ENCODE results near the gene TRIO. TPM values are rescaled to one million over a fixed set of nuclear protein-coding genes. Genes with fewer than 3 reads are reported as not detected.

TRIO gene
- polyA plus RNA-seq, 1 of the 3 experiments (the other 2 are of a cell fraction): 229 TPM

GRCh38 chr5:14321936-14322335, 178.8 kb downstream of the TRIO start:
- peaks cover 0 to 11% of the 10 kb centered on the region in 2 experiments; a peak in 1 of 4 replicates for H3K4me1 ChIP-seq (ENCODE audit: control insufficient read depth in 1 of 2, insufficient read depth in 2 of 2, low read depth in 1 of 2, low read length in 1 of 2)
- H3K9me3 ChIP-seq: no peaks in the 10 kb centered on the region
- H3K4me3 ChIP-seq (ENCODE audit: low read depth in 2 of 2, low read length in 1 of 2): no peak overlapping the region
- CTCF ChIA-PET: interaction anchor here (1.2 kb wide), 1 partner anchor 51 kb away, joined by 4 read pairs; no protein-coding TSS in a partner anchor
- TF ChIP-seq SMC3 (IDR thresholded peaks at IDR 0.05; ENCODE audit: low read depth, low read length) (no peak), RCOR1 (IDR thresholded peaks at IDR 0.05; ENCODE audit: low read length) (no peak), FOXJ3 (CRISPR knock-in tag; IDR thresholded peaks at IDR 0.05) (no peak), MAX (IDR thresholded peaks at IDR 0.05; ENCODE audit: low read depth) (no peak), NRF1 (IDR thresholded peaks at IDR 0.05; ENCODE audit: low read depth, low read length) (no peak)
- TF ChIP-seq, protein P1, sequence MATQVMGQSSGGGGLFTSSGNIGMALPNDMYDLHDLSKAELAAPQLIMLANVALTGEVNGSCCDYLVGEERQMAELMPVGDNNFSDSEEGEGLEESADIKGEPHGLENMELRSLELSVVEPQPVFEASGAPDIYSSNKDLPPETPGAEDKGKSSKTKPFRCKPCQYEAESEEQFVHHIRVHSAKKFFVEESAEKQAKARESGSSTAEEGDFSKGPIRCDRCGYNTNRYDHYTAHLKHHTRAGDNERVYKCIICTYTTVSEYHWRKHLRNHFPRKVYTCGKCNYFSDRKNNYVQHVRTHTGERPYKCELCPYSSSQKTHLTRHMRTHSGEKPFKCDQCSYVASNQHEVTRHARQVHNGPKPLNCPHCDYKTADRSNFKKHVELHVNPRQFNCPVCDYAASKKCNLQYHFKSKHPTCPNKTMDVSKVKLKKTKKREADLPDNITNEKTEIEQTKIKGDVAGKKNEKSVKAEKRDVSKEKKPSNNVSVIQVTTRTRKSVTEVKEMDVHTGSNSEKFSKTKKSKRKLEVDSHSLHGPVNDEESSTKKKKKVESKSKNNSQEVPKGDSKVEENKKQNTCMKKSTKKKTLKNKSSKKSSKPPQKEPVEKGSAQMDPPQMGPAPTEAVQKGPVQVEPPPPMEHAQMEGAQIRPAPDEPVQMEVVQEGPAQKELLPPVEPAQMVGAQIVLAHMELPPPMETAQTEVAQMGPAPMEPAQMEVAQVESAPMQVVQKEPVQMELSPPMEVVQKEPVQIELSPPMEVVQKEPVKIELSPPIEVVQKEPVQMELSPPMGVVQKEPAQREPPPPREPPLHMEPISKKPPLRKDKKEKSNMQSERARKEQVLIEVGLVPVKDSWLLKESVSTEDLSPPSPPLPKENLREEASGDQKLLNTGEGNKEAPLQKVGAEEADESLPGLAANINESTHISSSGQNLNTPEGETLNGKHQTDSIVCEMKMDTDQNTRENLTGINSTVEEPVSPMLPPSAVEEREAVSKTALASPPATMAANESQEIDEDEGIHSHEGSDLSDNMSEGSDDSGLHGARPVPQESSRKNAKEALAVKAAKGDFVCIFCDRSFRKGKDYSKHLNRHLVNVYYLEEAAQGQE (IDR thresholded peaks at IDR 0.05; ENCODE audit: low read depth, low read length): no peak
- H3K79me2 ChIP-seq (ENCODE audit: insufficient read depth): peaks cover 99% of the 10 kb centered on the region
- H3K9ac ChIP-seq: no peak overlapping the region
- no peak overlapping the region for H3K4me2 ChIP-seq
- peaks cover 45% of the 10 kb centered on the region; the same call in 1 of the 2 replicates for H4K20me1 ChIP-seq (ENCODE audit: insufficient read depth)
- H3F3A ChIP-seq (replicated peaks; ENCODE audit: insufficient read depth): peaks cover 12% of the 10 kb centered on the region
- H3K36me3 ChIP-seq (replicated peaks in 1 of 2; ENCODE audit: control insufficient read depth in 1 of 2, insufficient read depth in 2 of 2, low read length in 1 of 2): peaks cover 44 to 58% of the 10 kb centered on the region in 2 experiments
- no peak overlapping the region for H3K27ac ChIP-seq (ENCODE audit: low read depth in 2 of 2, low read length in 1 of 2)
- no peaks in the 10 kb centered on the region for H3K9me2 ChIP-seq
- DNase-seq: no peak
- POLR2A ChIA-PET: no interaction called here
- H3K27me3 ChIP-seq (ENCODE audit: insufficient read depth): no peaks in the 10 kb centered on the region
- H2AFZ ChIP-seq (ENCODE audit: low read depth): no peak overlapping the region
- WGBS (ENCODE audit: low lambda C conversion rate): 94% methylated on average over 3 of the region's 3 CpGs

DNA sequence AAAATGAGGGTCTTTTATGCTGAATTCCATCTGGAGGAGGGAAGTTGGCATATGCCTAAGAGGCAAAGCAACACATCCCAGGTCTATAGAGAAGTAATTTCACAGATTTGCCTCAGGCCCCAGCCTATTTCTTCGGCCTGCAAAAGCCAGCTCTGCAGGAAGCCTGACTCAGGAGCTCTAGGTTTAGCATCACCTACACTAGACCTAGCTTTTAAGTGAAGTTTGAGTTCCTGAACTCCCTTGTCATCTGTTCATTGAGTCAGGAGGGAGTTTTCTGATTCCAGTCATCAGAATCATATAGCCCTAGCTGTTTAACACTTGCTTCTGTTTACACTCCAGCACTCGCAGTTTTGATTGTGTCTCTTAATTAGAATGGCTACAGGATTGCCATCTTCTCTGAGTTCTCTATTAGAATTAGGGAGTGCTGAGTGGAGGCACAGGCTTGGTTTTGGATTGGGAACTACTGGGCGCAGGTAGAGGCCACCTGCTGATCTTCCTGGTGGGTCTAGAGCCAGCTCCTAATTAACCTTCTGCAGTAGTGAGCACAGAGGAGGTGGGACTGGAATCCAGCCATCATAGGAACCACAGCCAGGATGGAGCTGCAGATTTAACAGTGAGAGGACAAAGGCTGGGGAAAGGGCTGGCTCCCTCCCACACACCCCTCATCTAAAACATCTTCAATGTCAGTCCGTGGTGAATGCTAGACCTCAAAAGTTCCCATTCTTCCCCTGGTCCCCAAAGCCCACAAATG, 179.5 kb downstream of the TRIO start:
- Histone ChIP-seq H3K79me2 (ENCODE audit: insufficient read depth) (peaks cover 99% of the 10 kb centered on the region), H3K9me2 (no peaks in the 10 kb centered on the region), H2AFZ (ENCODE audit: low read depth) (no peak overlapping the region), H3K4me2 (no peak overlapping the region), H4K20me1 (ENCODE audit: insufficient read depth) (peaks cover 48% of the 10 kb centered on the region), H3K27me3 (ENCODE audit: insufficient read depth) (no peaks in the 10 kb centered on the region), H3F3A (replicated peaks; ENCODE audit: insufficient read depth) (peaks cover 16% of the 10 kb centered on the region), H3K36me3 (replicated peaks in 1 of 2; ENCODE audit: control insufficient read depth in 1 of 2, insufficient read depth in 2 of 2, low read length in 1 of 2) (peaks cover 40 to 51% of the 10 kb centered on the region in 2 experiments), H3K4me1 (ENCODE audit: control insufficient read depth in 1 of 2, insufficient read depth in 2 of 2, low read depth in 1 of 2, low read length in 1 of 2) (peaks cover 0 to 11% of the 10 kb centered on the region in 2 experiments; a peak in 1 of 4 replicates), H3K9me3 (no peaks in the 10 kb centered on the region), H3K9ac (no peak overlapping the region), H3K27ac (ENCODE audit: low read depth in 2 of 2, low read length in 1 of 2) (no peak overlapping the region), H3K4me3 (ENCODE audit: low read depth in 2 of 2, low read length in 1 of 2) (no peak overlapping the region)
- WGBS (ENCODE audit: low lambda C conversion rate): 90% methylated on average over 4 of the region's 4 CpGs
- ChIA-PET CTCF (interaction anchor here (0.6 to 2.3 kb wide), 5 partner anchors 9 to 326 kb away, joined by 3 to 12 read pairs (median 4); no protein-coding TSS in a partner anchor), POLR2A (no interaction called here)
- DNase-seq: no peak
- TF ChIP-seq GATA2 (CRISPR knock-in tag; IDR thresholded peaks at IDR 0.05): no peak
- TF ChIP-seq JUND (IDR thresholded peaks at IDR 0.05): no peak
- TF ChIP-seq RAD21 (IDR thresholded peaks at IDR 0.05; ENCODE audit: low read length): no peak
